ENCODE measurements around the gene EPHA8. TPM values are rescaled to one million over a fixed set of nuclear protein-coding genes. Genes with fewer than 3 reads are reported as not detected.

EPHA8 gene
- total and polyA plus RNA-seq, 2 of the 13 experiments (the other 11 are each of a cell fraction or from before 2014, with no cell fraction given), result not detected

GRCh38 chr1:22557341-22557950 lies 5.8 kb upstream of the EPHA8 start:
- no peak overlapping the region for H2AFZ ChIP-seq (ENCODE audit: low read length)
- ChIA-PET CTCF (ENCODE audit: low intra/inter-chr PET ratio, low total read pairs) (no interaction called here), POLR2A (no interaction called here)
- no peak overlapping the region for H3K4me3 ChIP-seq (replicated peaks in 1 of 3; ENCODE audit: insufficient read depth in 1 of 3, low read depth in 2 of 3, low read length in 3 of 3)
- FAIRE-seq, result no peak
- WGBS (ENCODE audit: low lambda C conversion rate), result 10% methylated on average over 5 of the region's 5 CpGs
- H3K4me1 ChIP-seq (ENCODE audit: insufficient read depth, low read length), result peaks cover 6% of the 10 kb centered on the region; the same call in 1 of the 2 replicates
- peaks cover 3% of the 10 kb centered on the region; the same call in 1 of the 2 replicates for H4K20me1 ChIP-seq (ENCODE audit: insufficient read depth, low read length)
- H3K27ac ChIP-seq (ENCODE audit: extremely low read length, insufficient read depth, low read length), result no peak overlapping the region
- TF ChIP-seq ZNF737 (CRISPR knock-in tag; IDR thresholded peaks at IDR 0.05; ENCODE audit: borderline replicate concordance) (no peak), ZZZ3 (CRISPR knock-in tag; IDR thresholded peaks at IDR 0.05; ENCODE audit: borderline replicate concordance) (no peak), FOXK1 (CRISPR knock-in tag; IDR thresholded peaks at IDR 0.05; ENCODE audit: borderline replicate concordance, low read depth) (no peak), ZNF225 (CRISPR knock-in tag; IDR thresholded peaks at IDR 0.05) (no peak), ZNF691 (CRISPR knock-in tag; IDR thresholded peaks at IDR 0.05; ENCODE audit: borderline replicate concordance, low read depth) (no peak)
- no peak overlapping the region for H3K9ac ChIP-seq (ENCODE audit: insufficient read depth, low read depth, low read length)
- no peaks in the 10 kb centered on the region for H3K36me3 ChIP-seq (replicated peaks in 1 of 2; ENCODE audit: control insufficient read depth in 1 of 2, insufficient read depth in 2 of 2, low read length in 2 of 2)
- in situ Hi-C loops (cut with HindIII; ENCODE audit: extremely low pct_ligation_motif_present, low pct_unique_long_range_greater_than_20kb), result no loop called here
- intact Hi-C loops (cut with micrococcal nuclease; ENCODE audit: unreplicated experiment), result no loop called here
- no peaks in the 10 kb centered on the region for H3K79me2 ChIP-seq (ENCODE audit: insufficient read depth, low read length)
- H3K27me3 ChIP-seq (ENCODE audit: control insufficient read depth in 1 of 2, insufficient read depth in 2 of 2, low read length in 2 of 2), result peaks cover 20 to 85% of the 10 kb centered on the region in 2 experiments
- no peak overlapping the region for H3K4me2 ChIP-seq (ENCODE audit: low read depth, low read length)
- ATAC-seq, result no peak
- no TSS peak for BruUV-seq (replicated peaks)
- DNase-seq (ENCODE audit: low spot score), result no peak
- H3K9me3 ChIP-seq (ENCODE audit: low read length), result no peaks in the 10 kb centered on the region
